Karpas-422 (cell line): ENCODE results near the gene KLHL36. TPM values are rescaled to one million over a fixed set of nuclear protein-coding genes. Genes with fewer than 3 reads are reported as not detected.

Experiments used
- DNase-seq: peaks from one replicate; pipeline ENCODE4 v3.0.0-alpha.2; 2015
- H2AFZ ChIP-seq: fragments of 200-600 bp; sonication (generic); 2 replicates; pipeline ENCODE4 v1.6.1; 2014; ENCODE audit warnings: antibody characterized with exemption, low read length, mixed read lengths
- H3K27ac ChIP-seq: fragments of 200-600 bp; sonication (generic); 2 replicates; pipeline ENCODE4 v1.5.1; 2014; ENCODE audit warnings: mild to moderate bottlenecking, low read length, moderate library complexity
- H3K27me3 ChIP-seq: fragments of 200-600 bp; sonication (generic); 2 replicates; pipeline ENCODE4 v1.6.1; 2014; ENCODE audit warnings: low read length, mixed read lengths
- H3K36me3 ChIP-seq: fragments of 200-600 bp; sonication (generic); 2 replicates; pipeline ENCODE4 v1.6.1; 2014; ENCODE audit warnings: low read length, mixed read lengths; ENCODE audit not compliant: insufficient read depth
- H3K4me1 ChIP-seq: fragments of 200-600 bp; sonication (generic); 2 replicates; pipeline ENCODE4 v1.6.1; 2014; ENCODE audit warnings: mild to moderate bottlenecking, low read length, mixed read lengths
- H3K4me2 ChIP-seq: fragments of 200-600 bp; sonication (generic); 2 replicates; pipeline ENCODE4 v1.6.1; 2014; ENCODE audit warnings: low read length, low read depth, mild to moderate bottlenecking; ENCODE audit not compliant: poor library complexity, severe bottlenecking
- H3K4me3 ChIP-seq: fragments of 200-600 bp; sonication (generic); 2 replicates; pipeline ENCODE4 v1.5.1; 2014; ENCODE audit warnings: mild to moderate bottlenecking, antibody characterized with exemption, low read length, mixed read lengths
- H3K79me2 ChIP-seq: fragments of 200-600 bp; sonication (generic); 2 replicates; pipeline ENCODE4 v1.6.1; 2014; ENCODE audit warnings: mild to moderate bottlenecking, low read length, mixed read lengths
- H3K9ac ChIP-seq: fragments of 200-600 bp; sonication (generic); 2 replicates; pipeline ENCODE4 v1.6.0; 2014; ENCODE audit warnings: low read length
- H3K9me2 ChIP-seq: fragments of 200-600 bp; sonication (generic), shearing (Covaris generic); replicated peaks from 2 replicates; pipeline ENCODE4 v1.6.0; 2014; ENCODE audit warnings: mild to moderate bottlenecking, low read length, moderate library complexity; ENCODE audit not compliant: insufficient read depth
- H3K9me3 ChIP-seq: fragments of 300-700, 200-600 bp; sonication (generic); 2 replicates; pipeline ENCODE4 v1.6.1; 2014; ENCODE audit warnings: low read length, mixed read lengths
- H4K20me1 ChIP-seq: fragments of 200-600 bp; sonication (generic); 2 replicates; pipeline ENCODE4 v1.6.1; 2014; ENCODE audit warnings: mild to moderate bottlenecking, antibody characterized with exemption, low read length, low read depth; ENCODE audit not compliant: insufficient read depth
- total RNA-seq: library from RNA; depleted of rRNA; stranded (reverse); fragments of >200 nt; shearing (Covaris generic); gene quantifications from 2 replicates; pipeline ENCODE4 v1.2.3, GENCODE V29; 2014; ENCODE audit warnings: low replicate concordance

KLHL36 gene
- total RNA-seq, 1 experiment from 2014 or later: 25.6 TPM

DNA sequence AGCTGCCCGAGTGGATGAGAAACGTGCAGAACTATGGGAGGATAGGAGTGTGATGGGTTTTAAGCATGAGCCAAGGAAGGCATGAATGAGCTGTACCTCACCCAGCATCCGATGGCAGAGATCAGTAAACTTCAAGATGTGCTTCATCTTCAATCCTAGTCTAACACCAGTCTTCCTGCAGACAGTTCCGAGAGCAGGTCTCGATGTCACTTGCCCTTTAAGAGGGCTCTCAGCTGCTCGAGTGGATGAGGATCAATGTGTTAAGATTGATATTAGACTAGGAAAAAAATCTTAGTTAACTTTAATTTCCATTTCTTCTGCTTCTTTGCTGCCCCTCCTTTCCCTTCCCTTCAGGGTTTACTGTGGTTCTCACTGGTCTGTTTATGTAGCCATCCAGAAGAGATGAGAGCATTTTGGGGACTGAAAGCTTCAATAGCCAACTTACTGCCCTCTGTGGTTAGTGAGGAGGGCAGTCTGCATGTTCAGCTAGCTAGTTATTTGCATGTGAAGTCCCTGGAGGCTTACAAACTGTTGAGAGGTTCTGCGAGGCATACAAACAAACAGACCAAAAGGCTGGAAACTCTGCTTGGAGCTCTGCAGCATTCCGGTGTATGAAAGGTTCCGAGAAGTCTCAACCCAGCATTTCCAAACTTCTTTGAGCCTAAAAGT, 15.3 kb downstream of the KLHL36 start:
- H3K4me3 ChIP-seq: no peak overlapping the region
- peaks cover 15% of the 10 kb centered on the region for H3K4me1 ChIP-seq
- no peak overlapping the region for H3K27ac ChIP-seq
- no peaks in the 10 kb centered on the region for H3K9me3 ChIP-seq
- no peaks in the 10 kb centered on the region for H3K79me2 ChIP-seq
- H3K27me3 ChIP-seq: no peaks in the 10 kb centered on the region
- peaks cover 8% of the 10 kb centered on the region; the same call in 1 of the 2 replicates for H3K36me3 ChIP-seq
- no peaks in the 10 kb centered on the region for H4K20me1 ChIP-seq
- no peak overlapping the region for H2AFZ ChIP-seq
- DNase-seq: no peak
- H3K9me2 ChIP-seq: no peaks in the 10 kb centered on the region
- H3K9ac ChIP-seq: no peak overlapping the region
- no peak overlapping the region for H3K4me2 ChIP-seq

DNA sequence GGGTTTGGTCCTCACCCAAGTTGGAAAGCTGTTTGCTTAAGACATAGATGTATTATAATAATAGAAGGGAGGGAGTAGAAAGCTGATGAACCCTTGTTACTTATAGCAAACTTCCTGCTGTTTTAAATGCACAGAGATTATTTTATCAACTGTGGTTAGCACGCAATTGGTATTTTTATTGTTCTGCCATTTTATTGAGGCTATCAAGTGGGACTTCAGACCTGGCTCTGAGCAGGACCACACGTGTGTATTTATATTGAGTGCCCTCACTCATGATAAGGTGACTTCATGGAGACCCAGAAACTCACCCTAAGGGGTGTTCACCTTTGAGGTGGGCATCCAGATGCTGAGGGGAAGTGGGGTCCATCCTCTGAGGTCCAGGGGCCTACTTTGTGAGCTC, 17.0 kb downstream of the KLHL36 start:
- Histone ChIP-seq H4K20me1 (no peaks in the 10 kb centered on the region), H3K9me3 (no peaks in the 10 kb centered on the region), H3K27ac (no peak overlapping the region), H3K9me2 (no peaks in the 10 kb centered on the region), H3K27me3 (no peaks in the 10 kb centered on the region), H2AFZ (no peak overlapping the region), H3K4me3 (no peak overlapping the region), H3K79me2 (no peaks in the 10 kb centered on the region), H3K4me1 (peaks cover 15% of the 10 kb centered on the region), H3K4me2 (no peak overlapping the region), H3K9ac (no peak overlapping the region), H3K36me3 (peaks cover 6% of the 10 kb centered on the region; the same call in 1 of the 2 replicates)
- DNase-seq: no peak

DNA sequence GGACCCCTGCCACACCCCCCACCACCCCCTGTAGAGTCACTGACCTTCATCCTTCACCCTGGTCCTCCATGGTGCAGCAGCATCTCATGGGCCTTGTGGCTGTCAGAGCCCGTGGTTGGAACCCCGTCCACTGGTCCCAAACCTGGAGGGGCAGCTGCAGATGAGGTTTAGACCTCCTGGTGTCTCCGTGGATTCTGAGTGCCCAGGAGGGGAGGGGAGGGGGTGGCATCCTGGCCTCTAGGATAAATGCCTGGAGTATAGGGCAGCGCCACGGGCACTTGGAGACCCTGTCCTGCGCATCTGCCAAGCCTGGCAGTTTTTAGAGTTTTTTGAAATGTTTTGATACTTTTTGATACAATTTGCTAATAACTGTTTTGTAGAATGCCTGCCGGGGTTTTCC, 17.5 kb downstream of the KLHL36 start:
- H4K20me1 ChIP-seq: no peaks in the 10 kb centered on the region
- H3K9ac ChIP-seq: no peak overlapping the region
- H3K9me2 ChIP-seq: no peaks in the 10 kb centered on the region
- DNase-seq: no peak
- no peak overlapping the region for H2AFZ ChIP-seq
- H3K4me1 ChIP-seq: peaks cover 15% of the 10 kb centered on the region
- peaks cover 6% of the 10 kb centered on the region; the same call in 1 of the 2 replicates for H3K36me3 ChIP-seq
- no peak overlapping the region for H3K4me3 ChIP-seq
- no peaks in the 10 kb centered on the region for H3K9me3 ChIP-seq
- H3K4me2 ChIP-seq: no peak overlapping the region
- no peaks in the 10 kb centered on the region for H3K79me2 ChIP-seq
- H3K27ac ChIP-seq: no peak overlapping the region
- no peaks in the 10 kb centered on the region for H3K27me3 ChIP-seq

DNA sequence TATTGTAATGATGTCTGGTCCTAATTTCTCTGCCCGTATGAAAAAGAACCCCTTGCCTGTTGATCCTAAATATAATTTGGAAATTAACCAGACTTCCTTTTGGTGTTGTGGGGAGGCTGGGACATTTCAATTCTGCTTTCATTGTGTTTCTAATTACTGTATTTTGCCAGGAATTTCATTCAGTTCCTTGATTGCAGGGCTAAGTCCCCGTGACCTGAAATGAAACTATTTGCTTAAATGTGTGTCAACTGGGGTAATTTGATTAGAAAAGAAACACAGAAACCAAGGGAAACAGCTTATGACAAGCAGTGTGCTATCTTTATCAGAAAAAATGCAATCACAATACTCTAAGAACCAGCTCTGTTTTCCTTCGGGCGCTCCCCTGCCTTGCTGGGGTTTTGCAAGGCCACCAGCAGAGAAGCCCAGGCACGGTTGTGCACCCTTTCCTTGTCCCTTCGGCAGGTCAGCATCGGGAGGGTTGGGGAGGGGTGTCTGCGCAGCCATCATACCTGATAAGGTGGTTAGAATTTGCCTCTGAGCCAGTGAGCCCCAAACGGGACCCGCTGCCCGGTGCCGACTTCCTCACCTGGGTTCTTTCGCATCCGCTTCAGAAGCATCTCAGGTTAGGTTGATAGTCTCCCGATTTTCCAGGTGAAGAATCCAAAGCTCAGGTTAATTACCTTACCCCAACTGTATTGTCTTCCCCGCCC, 19.4 kb downstream of the KLHL36 start:
- no peak overlapping the region for H3K9ac ChIP-seq
- H3K27ac ChIP-seq: no peak overlapping the region
- H3K9me3 ChIP-seq: no peaks in the 10 kb centered on the region
- peaks cover 17% of the 10 kb centered on the region for H3K4me1 ChIP-seq
- no peaks in the 10 kb centered on the region for H3K79me2 ChIP-seq
- H2AFZ ChIP-seq: no peak overlapping the region
- no peak for DNase-seq
- H3K27me3 ChIP-seq: no peaks in the 10 kb centered on the region
- H3K36me3 ChIP-seq: no peaks in the 10 kb centered on the region
- no peaks in the 10 kb centered on the region for H4K20me1 ChIP-seq
- no peak overlapping the region for H3K4me3 ChIP-seq
- no peak overlapping the region for H3K4me2 ChIP-seq
- no peaks in the 10 kb centered on the region for H3K9me2 ChIP-seq

DNA sequence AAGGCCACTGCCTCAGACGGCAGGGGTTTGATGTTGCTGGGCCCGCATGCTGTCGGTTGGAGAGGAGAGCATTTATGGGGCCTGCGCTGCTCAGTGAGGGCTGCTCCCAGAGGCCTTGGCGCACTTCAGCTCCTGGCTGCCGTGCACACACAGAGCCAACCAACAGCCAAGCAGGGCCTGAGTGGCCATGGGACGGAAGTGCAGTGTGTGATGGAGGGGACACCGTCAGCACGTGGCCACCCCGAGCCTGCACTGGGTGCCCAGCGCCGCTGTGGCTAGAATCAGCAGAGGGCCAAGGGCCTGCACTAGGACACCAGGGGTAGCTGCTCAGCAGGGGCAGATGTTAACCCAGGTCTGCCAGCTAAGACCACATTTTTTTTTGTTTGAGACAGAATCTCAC, 21.8 kb downstream of the KLHL36 start:
- Histone ChIP-seq H3K27me3 (no peaks in the 10 kb centered on the region), H3K27ac (no peak overlapping the region), H4K20me1 (no peaks in the 10 kb centered on the region), H3K9ac (no peak overlapping the region), H3K9me3 (no peaks in the 10 kb centered on the region), H3K4me1 (peaks cover 17% of the 10 kb centered on the region), H3K79me2 (no peaks in the 10 kb centered on the region), H3K4me2 (no peak overlapping the region), H2AFZ (no peak overlapping the region), H3K4me3 (no peak overlapping the region), H3K36me3 (no peaks in the 10 kb centered on the region), H3K9me2 (no peaks in the 10 kb centered on the region)
- DNase-seq: no peak

GRCh38 chr16:84672276-84673202, 24.2 kb downstream of the KLHL36 start:
- DNase-seq: peak; percentile 92
- Histone ChIP-seq H3K36me3 (no peaks in the 10 kb centered on the region), H3K27me3 (no peaks in the 10 kb centered on the region), H3K4me3 (no peak overlapping the region), H3K9ac (no peak overlapping the region), H3K9me2 (no peaks in the 10 kb centered on the region), H4K20me1 (no peaks in the 10 kb centered on the region), H3K4me1 (peaks cover 17% of the 10 kb centered on the region), H3K9me3 (no peaks in the 10 kb centered on the region), H3K4me2 (peak overlapping the region; percentile 43), H3K27ac (no peak overlapping the region), H3K79me2 (no peaks in the 10 kb centered on the region), H2AFZ (no peak overlapping the region)

GRCh38 chr16:84673203-84673535, 24.9 kb downstream of the KLHL36 start:
- peak overlapping the region; percentile 71; the same call in 1 of the 2 replicates for H2AFZ ChIP-seq
- H4K20me1 ChIP-seq: no peaks in the 10 kb centered on the region
- peak overlapping the region; percentile 43 for H3K4me2 ChIP-seq
- H3K27ac ChIP-seq: no peak overlapping the region
- peak overlapping the region; percentile 37; the same call in 1 of the 2 replicates for H3K9ac ChIP-seq
- no peak overlapping the region for H3K4me3 ChIP-seq
- H3K9me2 ChIP-seq: no peaks in the 10 kb centered on the region
- DNase-seq: peak; percentile 58
- H3K4me1 ChIP-seq: peaks cover 17% of the 10 kb centered on the region
- H3K79me2 ChIP-seq: no peaks in the 10 kb centered on the region
- H3K36me3 ChIP-seq: no peaks in the 10 kb centered on the region
- no peaks in the 10 kb centered on the region for H3K9me3 ChIP-seq
- H3K27me3 ChIP-seq: no peaks in the 10 kb centered on the region

DNA sequence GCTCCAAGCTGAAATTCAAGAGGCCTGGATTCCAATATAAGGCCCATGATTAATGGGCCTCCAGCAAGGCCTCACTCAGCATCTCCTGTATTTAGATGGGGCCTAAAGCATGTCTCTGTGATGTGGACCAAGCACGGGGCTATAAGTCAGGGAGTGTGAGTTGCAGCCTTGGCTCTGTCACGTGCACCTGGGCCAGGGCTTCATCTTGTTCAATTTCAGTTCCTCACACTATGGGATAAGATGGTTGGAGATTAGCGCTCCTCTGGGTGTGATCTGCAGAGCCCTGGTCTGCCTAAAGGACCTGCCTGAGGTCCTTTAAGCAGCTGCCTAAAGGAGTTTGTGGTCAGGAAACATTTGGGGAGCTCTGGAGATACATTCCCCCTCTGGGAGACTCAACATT, 25.2 kb downstream of the KLHL36 start:
- Histone ChIP-seq H3K36me3 (no peaks in the 10 kb centered on the region), H4K20me1 (no peaks in the 10 kb centered on the region), H3K4me2 (peak overlapping the region; percentile 43), H3K9me2 (no peaks in the 10 kb centered on the region), H3K79me2 (no peaks in the 10 kb centered on the region), H3K27ac (no peak overlapping the region), H3K9ac (peak overlapping the region; percentile 37; the same call in 1 of the 2 replicates), H3K27me3 (no peaks in the 10 kb centered on the region), H3K9me3 (no peaks in the 10 kb centered on the region), H3K4me1 (peaks cover 17% of the 10 kb centered on the region), H3K4me3 (no peak overlapping the region), H2AFZ (peak overlapping the region; percentile 71; the same call in 1 of the 2 replicates)
- DNase-seq: peak; percentile 62
